ENCODE data around the gene CDK17.
"Not testable (repeated sequence)": the region's sequence is repeated elsewhere in the genome, so short reads cannot be mapped to it uniquely, and the experiment has no call there.

CDK17 gene

GRCh38 chr12:96352161-96352835 is 47.9 kb downstream of the CDK17 start:
- no peak for DNase-seq

DNA sequence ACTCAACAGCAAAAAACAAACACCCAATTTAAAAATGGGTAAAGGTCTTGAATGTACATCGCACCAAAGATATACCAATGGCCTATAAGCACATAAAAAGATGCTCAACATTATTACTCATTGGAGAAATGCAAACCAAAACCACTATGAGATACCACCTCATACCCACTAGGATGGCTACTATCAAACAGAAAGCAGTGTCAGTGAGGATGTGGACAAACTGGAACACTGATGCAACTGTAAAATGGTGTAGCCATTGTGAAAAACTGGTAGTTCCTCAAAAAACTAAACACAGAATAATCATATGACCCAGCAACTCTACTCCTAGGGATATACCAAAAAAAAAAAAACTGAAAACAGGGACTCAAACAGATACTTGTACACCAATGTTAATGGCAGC is 49.3 kb downstream of the CDK17 start:
- no peak for DNase-seq

DNA sequence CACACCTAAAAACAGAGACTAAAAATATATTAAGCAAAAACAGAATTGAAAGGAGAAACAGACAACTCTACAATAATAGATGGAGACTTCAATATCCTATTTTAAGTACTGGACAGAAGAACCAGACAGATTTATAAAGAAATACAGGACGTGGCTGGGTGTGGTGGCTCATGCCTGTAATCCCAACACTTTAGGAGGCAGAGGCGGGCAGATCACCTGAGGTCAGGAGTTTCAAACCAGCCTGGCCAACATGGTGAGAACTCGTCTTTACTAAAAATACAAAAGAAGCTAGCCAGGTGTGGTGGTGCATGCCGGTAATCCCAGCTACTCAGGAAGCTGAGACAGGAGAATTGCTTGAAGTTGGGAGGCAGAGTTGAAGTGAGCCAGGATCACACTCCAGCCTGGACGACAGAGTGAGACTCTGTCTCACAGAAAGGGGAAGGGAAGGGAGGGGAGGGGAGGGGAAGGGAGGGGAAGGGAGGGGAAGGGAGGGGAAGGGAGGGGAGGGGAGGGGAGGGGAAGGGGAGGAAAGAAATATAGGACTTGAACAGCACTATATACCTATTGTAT is 53.0 kb downstream of the CDK17 start:
- DNase-seq, result no peak

GRCh38 chr12:96346716-96347115 is 53.5 kb downstream of the CDK17 start:
- not testable (repeated sequence) for DNase-seq

DNA sequence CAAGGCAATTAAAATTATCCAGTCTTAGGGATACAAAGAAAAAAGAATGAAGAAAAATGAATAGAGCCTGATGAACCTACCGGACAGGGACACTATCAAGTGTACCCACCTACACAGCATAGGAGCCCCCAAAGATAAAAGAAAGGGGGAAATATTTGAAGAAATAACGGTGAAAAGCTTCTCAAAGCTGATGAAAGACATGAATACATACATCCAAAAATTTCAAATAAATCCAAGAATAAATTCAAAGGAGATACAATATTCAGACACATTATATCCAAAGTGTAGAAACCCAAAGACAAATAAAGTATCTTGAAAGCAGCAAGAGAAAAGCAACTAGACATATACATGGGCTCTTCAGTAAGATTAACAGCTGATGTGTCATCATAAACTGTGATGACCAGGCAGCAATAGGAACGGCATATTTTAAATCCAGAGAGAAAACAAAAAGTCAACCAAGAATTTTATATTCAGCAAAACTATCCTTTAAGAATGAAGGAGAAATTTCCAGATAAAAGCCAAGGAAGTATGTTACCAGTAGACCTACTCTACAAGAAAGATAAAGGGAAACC is 56.0 kb downstream of the CDK17 start:
- no peak for DNase-seq

DNA sequence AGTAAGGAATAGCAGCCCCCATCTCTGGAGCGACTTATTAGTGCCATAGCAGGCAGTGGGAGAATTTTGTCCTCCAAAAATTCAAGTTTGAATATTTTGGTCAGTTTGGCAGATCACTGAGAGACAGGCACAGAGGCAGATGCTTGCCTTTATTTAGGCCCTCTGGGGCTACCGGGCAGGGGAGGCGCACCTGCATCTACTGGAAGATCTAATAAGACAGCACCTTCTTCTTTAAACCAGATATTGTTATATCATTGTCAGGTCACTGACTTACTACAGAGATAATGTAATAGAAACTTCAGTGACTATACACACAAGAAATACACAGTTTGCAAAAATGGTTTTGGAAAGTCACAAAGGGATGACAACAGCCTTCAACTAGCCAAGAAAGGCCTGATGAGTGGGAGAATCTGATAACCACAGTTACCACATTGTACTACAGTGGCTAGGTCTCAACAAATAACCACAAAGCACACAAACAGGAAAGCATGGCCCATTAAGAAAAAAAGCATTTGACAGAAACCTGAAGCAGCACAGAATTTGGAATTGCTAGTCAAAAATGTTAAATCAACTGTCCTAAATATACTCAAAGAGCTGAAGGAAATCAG is 56.8 kb downstream of the CDK17 start:
- no peak for DNase-seq

DNA sequence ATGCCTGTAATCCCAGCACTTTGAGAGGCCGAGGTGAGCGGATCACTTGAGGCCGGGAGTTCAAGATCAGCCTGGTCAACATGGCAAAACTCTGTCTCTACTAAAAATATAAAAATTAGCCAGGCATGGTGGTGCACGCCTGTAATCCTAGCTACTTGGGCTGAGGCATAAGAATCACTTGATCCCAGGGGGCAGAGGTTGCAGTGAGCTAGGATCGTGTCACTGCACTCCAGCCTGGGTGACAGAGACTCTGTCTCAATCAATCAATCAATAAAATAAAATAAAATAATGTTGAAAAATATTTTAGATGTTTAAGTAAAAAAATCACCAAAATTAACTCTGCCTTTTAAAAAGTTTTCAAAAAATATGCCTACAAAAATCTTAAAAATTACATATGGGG is 60.6 kb downstream of the CDK17 start:
- DNase-seq, result not testable (repeated sequence)

DNA sequence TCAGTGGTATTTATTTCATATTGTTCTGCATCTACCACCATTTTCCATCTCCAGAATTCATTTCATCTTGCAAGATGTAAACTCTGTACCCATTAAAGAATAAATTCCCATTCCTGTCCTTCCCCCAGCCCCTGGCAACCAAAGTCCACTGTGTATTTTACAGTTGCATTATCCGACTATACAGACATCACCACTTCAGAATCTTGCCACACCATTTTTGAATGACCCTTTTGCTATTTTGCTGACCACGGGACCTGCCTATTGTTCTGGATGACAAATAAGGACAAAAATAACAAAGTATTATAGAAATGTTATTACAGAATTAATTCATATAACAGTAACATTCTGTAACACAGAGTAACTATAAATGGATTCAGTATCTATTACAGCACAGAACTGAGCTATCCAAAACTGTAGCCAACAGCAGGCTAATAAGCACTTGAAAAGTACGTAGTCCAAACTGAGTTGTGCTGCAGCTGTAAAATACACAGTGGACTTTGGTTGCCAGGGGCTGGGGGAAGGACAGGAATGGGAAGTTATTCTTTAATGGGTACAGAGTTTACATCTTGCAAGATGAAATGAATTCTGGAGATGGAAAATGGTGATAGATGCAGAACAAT is 61.3 kb downstream of the CDK17 start:
- no peak for DNase-seq

DNA sequence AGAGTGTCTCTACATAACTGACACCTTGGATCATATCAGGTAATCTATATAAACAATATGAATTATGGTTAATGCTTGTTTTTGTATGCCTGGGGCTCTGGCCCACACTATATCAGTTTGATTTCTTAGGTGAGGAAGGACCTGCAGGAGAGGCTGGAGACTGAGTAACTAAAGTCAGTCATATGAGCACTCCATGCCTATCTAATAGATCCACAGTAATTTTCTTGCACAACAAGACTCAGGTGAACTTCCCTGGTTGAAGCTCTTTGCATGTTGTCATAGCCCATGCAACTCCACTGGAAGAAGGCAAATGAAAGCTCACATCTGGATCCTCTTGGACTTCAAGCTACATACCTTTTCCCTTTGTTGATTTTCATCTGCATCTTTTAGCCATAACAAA is 62.3 kb downstream of the CDK17 start:
- no peak for DNase-seq

GRCh38 chr12:96336489-96336888 is 63.8 kb downstream of the CDK17 start:
- DNase-seq, result no peak

GRCh38 chr12:96335270-96335669 is 65.0 kb downstream of the CDK17 start:
- DNase-seq, result no peak

GRCh38 chr12:96334502-96334901 is 65.7 kb downstream of the CDK17 start:
- no peak for DNase-seq

DNA sequence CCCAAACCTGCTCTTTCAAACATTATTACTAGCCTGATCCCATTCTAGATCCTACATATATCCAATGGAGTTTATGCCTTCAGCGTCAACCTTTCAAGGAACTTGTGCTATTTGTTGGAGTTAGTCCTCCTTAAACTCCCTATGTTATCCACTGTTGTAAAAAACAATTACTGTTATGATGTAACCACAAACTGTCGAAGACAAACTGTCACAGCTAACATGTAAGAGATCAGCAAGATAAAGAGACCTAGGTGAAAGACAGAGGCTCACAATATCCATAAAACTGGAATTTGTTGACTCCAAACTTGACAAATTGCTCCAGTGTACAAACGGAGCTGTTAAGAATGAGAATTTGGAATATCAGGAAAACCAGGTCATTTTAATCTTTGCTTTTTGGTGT is 70.7 kb downstream of the CDK17 start:
- DNase-seq, result no peak

GRCh38 chr12:96329018-96329417 is 71.2 kb downstream of the CDK17 start:
- DNase-seq, result no peak

DNA sequence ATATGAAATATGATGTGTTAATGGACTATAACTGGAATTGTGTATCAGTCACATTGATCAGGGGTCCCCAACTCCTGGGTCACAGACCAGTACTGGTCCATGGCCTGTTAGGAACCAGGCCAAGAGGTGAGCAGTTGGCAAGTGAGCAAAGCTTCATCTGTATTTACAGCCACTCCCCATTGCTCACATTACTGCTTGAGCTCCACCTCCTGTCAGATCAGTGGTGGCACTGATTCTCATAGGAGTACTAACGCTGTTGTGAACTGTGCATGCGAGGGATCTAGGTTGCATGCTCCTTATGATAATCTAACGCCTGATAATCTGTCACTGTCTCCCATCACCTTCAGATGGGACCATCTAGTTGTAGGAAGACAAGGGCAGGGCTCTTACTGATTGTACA is 72.3 kb downstream of the CDK17 start:
- no peak for DNase-seq

- no peak for DNase-seq
Measured at GRCh38 chr12:96327346-96327745, 72.9 kb downstream of the CDK17 start.

GRCh38 chr12:96326628-96327227 is 73.5 kb downstream of the CDK17 start:
- DNase-seq, result no peak

DNA sequence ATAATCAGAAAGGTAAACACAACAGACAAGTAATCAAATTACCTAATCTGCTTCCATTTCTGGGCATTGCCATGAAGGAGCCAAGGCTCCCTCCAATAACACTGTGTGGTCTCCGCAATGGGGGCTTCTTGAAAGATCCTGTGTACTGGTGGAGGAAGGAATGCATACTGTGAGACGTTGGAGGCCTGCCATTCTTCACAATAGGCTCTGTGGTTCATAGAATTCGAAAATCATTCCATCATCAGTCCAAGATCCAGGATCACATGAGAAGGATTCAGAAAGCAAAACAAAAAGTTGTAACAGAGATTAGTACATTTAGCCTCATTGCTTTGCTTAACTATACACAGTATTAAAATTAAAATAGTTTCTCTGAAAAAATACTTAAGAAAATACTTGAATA is 76.3 kb downstream of the CDK17 start:
- DNase-seq, result no peak

GRCh38 chr12:96322720-96323119 is 77.5 kb downstream of the CDK17 start:
- no peak for DNase-seq

GRCh38 chr12:96321941-96322340 is 78.3 kb downstream of the CDK17 start:
- no peak for DNase-seq

- not testable (repeated sequence) for DNase-seq
Measured at GRCh38 chr12:96317801-96318200, 82.4 kb downstream of the CDK17 start.

GRCh38 chr12:96315741-96316481 is 84.3 kb downstream of the CDK17 start:
- peak; percentile 63 for DNase-seq

DNA sequence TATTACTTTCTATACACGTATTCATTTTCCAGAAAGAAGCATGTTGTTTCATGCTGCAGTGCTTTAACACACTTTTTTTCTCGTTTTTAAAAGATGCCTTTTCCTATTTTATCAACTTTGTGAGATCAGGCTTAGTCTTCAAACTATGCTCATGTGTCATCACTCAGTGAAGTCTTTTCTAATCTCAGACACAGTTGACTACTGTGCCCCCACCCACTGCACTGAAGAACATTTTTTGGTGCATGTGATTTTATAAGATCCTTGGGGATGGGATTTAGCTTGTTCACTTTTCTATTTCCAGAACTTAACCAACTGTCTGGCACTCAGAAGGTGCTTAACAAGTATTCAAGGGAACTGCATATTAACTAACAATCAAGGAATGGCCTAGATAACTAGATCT is 85.5 kb downstream of the CDK17 start:
- no peak for DNase-seq
